ENCODE measurements around the gene UCN. TPM values are rescaled to one million over a fixed set of nuclear protein-coding genes. Genes with fewer than 3 reads are reported as not detected.

Gene UCN
- total and polyA plus RNA-seq, 4 donors = 0.25 to 0.83 (median 0.42) TPM; not detected in 1

GRCh38 chr2:27278010-27278409 is 30.2 kb downstream of the UCN start:
- Histone ChIP-seq H3K27ac (ENCODE audit: low read depth in 1 of 2, low read length in 2 of 2) (no peak overlapping the region), H3K4me1 (ENCODE audit: control insufficient read depth in 4 of 4, insufficient read depth in 4 of 4, low read length in 3 of 4) (peaks cover 0 to 3% (median 0%) of the 10 kb centered on the region in 4 donors), H3K9me3 (ENCODE audit: control insufficient read depth in 4 of 4, low read length in 3 of 4) (no peaks in the 10 kb centered on the region), H3K27me3 (ENCODE audit: control insufficient read depth in 4 of 4, insufficient read depth in 4 of 4, low read length in 3 of 4) (peaks cover 0 to 3% (median 0%) of the 10 kb centered on the region in 4 donors), H3K9ac (ENCODE audit: low read depth in 1 of 2, low read length in 2 of 2) (no peak overlapping the region), H3K36me3 (ENCODE audit: control insufficient read depth in 4 of 4, insufficient read depth in 3 of 4, low read depth in 1 of 4, low read length in 3 of 4) (no peaks in the 10 kb centered on the region), H3K4me3 (ENCODE audit: low read depth in 1 of 3, low read length in 3 of 3) (no peak overlapping the region)
- 85% methylated on average over 1 of the region's 1 CpG for whole genome bisulfite sequencing
- TF ChIP-seq RAD21 (IDR thresholded peaks at IDR 0.05) (no peak), HNF4G (IDR thresholded peaks at IDR 0.05) (no peak), NR2F2 (IDR thresholded peaks at IDR 0.05) (no peak), FOXA1 (IDR thresholded peaks at IDR 0.05) (no peak), SP1 (IDR thresholded peaks at IDR 0.05) (no peak), FOXA2 (IDR thresholded peaks at IDR 0.05) (no peak), JUND (IDR thresholded peaks at IDR 0.05) (no peak), HNF4A (conservative IDR thresholded peaks at IDR 0.05) (no peak), RXRA (IDR thresholded peaks at IDR 0.05) (no peak), GABPA (IDR thresholded peaks at IDR 0.05 in 1 of 2, conservative IDR thresholded peaks at IDR 0.05 in 1 of 2) (no peak), CTCF (IDR thresholded peaks at IDR 0.05; ENCODE audit: low read depth, low read length, missing input control) (no peak), EGR1 (IDR thresholded peaks at IDR 0.05; ENCODE audit: low read depth in 2 of 2) (no peak), REST (IDR thresholded peaks at IDR 0.05) (no peak), TAF1 (conservative IDR thresholded peaks at IDR 0.05) (no peak), ZBTB33 (IDR thresholded peaks at IDR 0.05) (no peak), MAX (IDR thresholded peaks at IDR 0.05) (no peak), YY1 (IDR thresholded peaks at IDR 0.05) (no peak), ATF3 (IDR thresholded peaks at IDR 0.05) (no peak)
- DNase-seq (ENCODE audit: low spot score) = no peak

Data from liver (tissue), 9 donors.